HCT116 (cell line): ENCODE measurements around the gene DELE1. TPM values are rescaled to one million over a fixed set of nuclear protein-coding genes. Genes with fewer than 3 reads are reported as not detected.

Experiments
- ATAC-seq: fragments of 200-7000 bp; cut with Tn5 transposase; 2 replicates; pipeline ENCODE4 v1.9.1; 2020; ENCODE audit warnings: mild to moderate bottlenecking, moderate library complexity
- BruUV-seq: library from RNA; stranded (reverse); fragments of 400-500 nt; replicated peaks from 2 replicates; lab custom pipeline; 2021; lab: Mats Ljungman, UMichigan
- CTCF ChIA-PET: fragments of 300-600 bp; sonication (Branson Sonifier 250); formaldehyde crosslinking; loops from one replicate; lab custom pipeline; 2021; ENCODE audit warnings: antibody characterized with exemption; lab: Charles Lee
- POLR2A ChIA-PET: fragments of 300-600, 350-600 bp; sonication (Branson Sonifier 250); formaldehyde crosslinking; loops from one replicate; lab custom pipeline; 2021; ENCODE audit warnings: antibody characterized with exemption; lab: Charles Lee
- RAD21 ChIA-PET, 2 experiments: fragments of 300-600 bp; sonication (Branson Sonifier 250); formaldehyde crosslinking; loops; one replicate each; lab custom pipeline; 2023; ENCODE audit warnings: low total read pairs in 2 of 2; ENCODE audit not compliant: uncharacterized antibody in 2 of 2, unreplicated experiment in 2 of 2, low non-redundant PET in 1 of 2; lab: Charles Lee
- DNase-seq: peaks from one replicate; pipeline ENCODE4 v3.0.0-alpha.2; 2010; ENCODE audit warnings: low read depth, low spot score
- H2AFZ ChIP-seq: fragments of 200-600 bp; shearing (Covaris generic), sonication (generic); 2 replicates; pipeline ENCODE4 v1.6.1; 2017; ENCODE audit warnings: low read depth, mixed run types, mixed read lengths, antibody characterized with exemption, low read length; ENCODE audit not compliant: poor library complexity, severe bottlenecking
- H3K27ac ChIP-seq: 2 replicates; pipeline ENCODE4 v1.5.1; 2012; ENCODE audit warnings: low read depth, low read length
- H3K27me3 ChIP-seq: fragments of 200-600 bp; sonication (generic); 2 replicates; pipeline ENCODE4 v1.6.1; 2016; ENCODE audit warnings: mixed run types, low read length, mixed read lengths; ENCODE audit not compliant: insufficient read depth
- H3K36me3 ChIP-seq, 2 experiments: fragments of 200-500 bp in 1 of 2; fragments of 200-600 bp in 1 of 2; sonication (Bioruptor generic) in 1 of 2; sonication (generic) in 1 of 2; 2 replicates each; pipeline versions ENCODE4 v1.5.1 to v1.6.1; 2014 to 2016; ENCODE audit warnings: low read length in 2 of 2, inconsistent platforms in 1 of 2, mixed read lengths in 1 of 2, mixed run types in 1 of 2; ENCODE audit not compliant: insufficient read depth in 2 of 2, control insufficient read depth in 1 of 2
- H3K4me1 ChIP-seq, 2 experiments: fragments of 200-600 bp in 1 of 2; sonication (generic) in 1 of 2; 2 replicates each; pipeline versions ENCODE4 v1.5.1 to v1.6.1; 2012 to 2017; ENCODE audit warnings: low read length in 2 of 2, inconsistent platforms in 1 of 2, mild to moderate bottlenecking in 1 of 2, mixed read lengths in 1 of 2, mixed run types in 1 of 2, moderate library complexity in 1 of 2; ENCODE audit not compliant: insufficient read depth in 2 of 2, control insufficient read depth in 1 of 2
- H3K4me2 ChIP-seq: fragments of 200-600 bp; sonication (generic); 2 replicates; pipeline ENCODE4 v1.6.1; 2017; ENCODE audit warnings: mixed run types, low read length, mixed read lengths
- H3K4me3 ChIP-seq, 2 experiments: fragments of 200-600 bp in 1 of 2; sonication (generic) in 1 of 2; replicated peaks in 1 of 2; 2 replicates each; pipeline ENCODE4 v1.5.1; 2011 to 2016; ENCODE audit warnings: low read length in 2 of 2, control low read depth in 1 of 2, low read depth in 1 of 2, mild to moderate bottlenecking in 1 of 2, mixed read lengths in 1 of 2, mixed run types in 1 of 2
- H3K79me2 ChIP-seq: fragments of 200-600 bp; sonication (generic); 2 replicates; pipeline ENCODE4 v1.6.1; 2017; ENCODE audit warnings: mild to moderate bottlenecking, mixed run types, low read length, moderate library complexity, mixed read lengths; ENCODE audit not compliant: insufficient read depth
- H3K9ac ChIP-seq: fragments of 200-600 bp; sonication (generic); 2 replicates; pipeline ENCODE4 v1.6.1; 2016; ENCODE audit warnings: low read length, mixed read lengths
- H3K9me2 ChIP-seq: fragments of 200-600 bp; sonication (generic), shearing (Covaris generic); 2 replicates; pipeline ENCODE4 v1.6.1; 2017; ENCODE audit warnings: mixed run types, mild to moderate bottlenecking, moderate library complexity; ENCODE audit not compliant: insufficient read depth
- H3K9me3 ChIP-seq, 2 experiments: fragments of 200-500 bp in 1 of 2; fragments of 200-600 bp in 1 of 2; sonication (Bioruptor generic) in 1 of 2; sonication (generic) in 1 of 2; 2 replicates each; pipeline ENCODE4 v1.6.1; 2014 to 2017; ENCODE audit warnings: low read length in 2 of 2, mixed read lengths in 2 of 2, inconsistent platforms in 1 of 2, low read depth in 1 of 2, mild to moderate bottlenecking in 1 of 2, mixed run types in 1 of 2, moderate library complexity in 1 of 2; ENCODE audit not compliant: control insufficient read depth in 1 of 2, insufficient read depth in 1 of 2
- H4K20me1 ChIP-seq: fragments of 200-600 bp; sonication (generic), shearing (Covaris generic); 2 replicates; pipeline ENCODE4 v1.6.1; 2017; ENCODE audit warnings: mixed run types, mild to moderate bottlenecking, moderate library complexity; ENCODE audit not compliant: insufficient read depth
- CTCF ChIP-seq, 3 experiments: fragments of 200-600 bp in 1 of 3; sonication (generic) in 1 of 3; IDR thresholded peaks in 2 of 3; conservative IDR thresholded peaks in 1 of 3; 2 replicates each; pipeline ENCODE4 v1.5.1; 2012 to 2017; ENCODE audit warnings: low read depth in 2 of 3, low read length in 2 of 3, antibody characterized with exemption in 1 of 3, borderline replicate concordance in 1 of 3, control low read depth in 1 of 3, mild to moderate bottlenecking in 1 of 3, mixed read lengths in 1 of 3, mixed run types in 1 of 3, moderate library complexity in 1 of 3; ENCODE audit not compliant: insufficient read depth in 1 of 3
- EGR1 ChIP-seq: IDR thresholded peaks from 2 replicates; pipeline ENCODE4 v1.6.1; 2012; ENCODE audit warnings: low read depth
- ELF1 ChIP-seq: IDR thresholded peaks from 2 replicates; pipeline ENCODE4 v1.6.1; 2012; ENCODE audit warnings: low read depth, borderline replicate concordance
- EZH2 ChIP-seq: fragments of 200-600 bp; sonication (generic); IDR thresholded peaks from 2 replicates; pipeline ENCODE4 v1.6.1; 2017; ENCODE audit warnings: antibody characterized with exemption, mixed run types
- FOSL1 ChIP-seq: IDR thresholded peaks from 2 replicates; pipeline ENCODE4 v1.6.1; 2012; ENCODE audit warnings: low read depth
- RAD21 ChIP-seq: IDR thresholded peaks from 2 replicates; pipeline ENCODE4 v1.6.1; 2012; ENCODE audit warnings: low read depth, mild to moderate bottlenecking
- SIN3A ChIP-seq: IDR thresholded peaks from 2 replicates; pipeline ENCODE4 v1.6.1; 2012; ENCODE audit warnings: low read depth
- SRF ChIP-seq: IDR thresholded peaks from 2 replicates; pipeline ENCODE4 v1.6.1; 2012; ENCODE audit warnings: low read depth
- YY1 ChIP-seq: IDR thresholded peaks from 2 replicates; pipeline ENCODE4 v1.6.1; 2011; ENCODE audit warnings: low read length, low read depth, moderate library complexity, mild to moderate bottlenecking; ENCODE audit not compliant: insufficient replicate concordance; ENCODE audit errors: extremely low read depth
- ZBTB33 ChIP-seq: IDR thresholded peaks from 2 replicates; pipeline ENCODE4 v1.6.1; 2011; ENCODE audit warnings: mild to moderate bottlenecking, low read length, moderate library complexity; ENCODE audit not compliant: insufficient replicate concordance; ENCODE audit errors: extremely low read depth
- ZNF274 ChIP-seq: fragments of 200-500 bp; sonication (Bioruptor generic); IDR thresholded peaks from 2 replicates; pipeline ENCODE4 v1.6.1; 2014; ENCODE audit warnings: mild to moderate bottlenecking, low read depth, low read length, inconsistent platforms
- intact Hi-C: fragments of 100-400 bp; cut with micrococcal nuclease; formaldehyde crosslinking; loops from 2 replicates; pipeline ENCODE4 v1.10.0; 2022
- total RNA-seq: library from RNA; stranded (reverse); gene quantifications from one replicate; pipeline ENCODE4 v1.2.1, GENCODE V29; 2021; ENCODE audit not compliant: unreplicated experiment

The DELE1 gene
- total RNA-seq, 1 experiment from 2014 or later, result 74.1 TPM

- TF ChIP-seq ELF1, result no peak
- TF ChIP-seq RAD21, result no peak
- TF ChIP-seq YY1, result no peak
- no peak for TF ChIP-seq SRF
- no peak for TF ChIP-seq ZNF274
- TF ChIP-seq SIN3A, result no peak
These were observed 50.4 kb downstream of the DELE1 start (continued) for GRCh38 chr5:141973871-141974595.

- no peak for DNase-seq
These were observed 52.5 kb downstream of the DELE1 start for GRCh38 chr5:141976176-141976575.

More at GRCh38 chr5:141976176-141976575, 52.5 kb downstream of the DELE1 start:
- no peak for ATAC-seq
- ChIA-PET POLR2A (no interaction called here), CTCF (interaction anchor here (1.2 to 2.4 kb wide), 3 partner anchors 15 to 284 kb away, joined by 3 to 7 read pairs (median 4); no protein-coding TSS in a partner anchor), RAD21 (interaction anchor here in 1 of 2 experiments (0.7 kb wide), 1 partner anchor 283 kb away, joined by 3 read pairs; no protein-coding TSS in a partner anchor)
- no TSS peak for BruUV-seq
- peaks cover 6% of the 10 kb centered on the region; the same call in 1 of the 2 replicates for H3K79me2 ChIP-seq
- TF ChIP-seq SIN3A (no peak), EGR1 (no peak), ELF1 (no peak), RAD21 (no peak), EZH2 (no peak), ZBTB33 (no peak), CTCF (IDR thresholded peaks at IDR 0.05 in 2 of 3, conservative IDR thresholded peaks at IDR 0.05 in 1 of 3; ENCODE audit: borderline replicate concordance in 1 of 3, insufficient read depth in 1 of 3, low read depth in 2 of 3, low read length in 2 of 3) (no peak), FOSL1 (no peak), SRF (no peak)
- H3K27me3 ChIP-seq, result no peaks in the 10 kb centered on the region
- no peaks in the 10 kb centered on the region for H3K9me2 ChIP-seq
- intact Hi-C loops, result no loop called here
- no peak overlapping the region for H3K9ac ChIP-seq
- H3K27ac ChIP-seq, result no peak overlapping the region
- no peaks in the 10 kb centered on the region for H3K9me3 ChIP-seq
- no peak overlapping the region for H2AFZ ChIP-seq
- no peaks in the 10 kb centered on the region for H3K4me1 ChIP-seq
- no peak overlapping the region for H3K4me3 ChIP-seq
- H3K36me3 ChIP-seq, result peaks cover 36% of the 10 kb centered on the region in 2 experiments
- H4K20me1 ChIP-seq, result no peaks in the 10 kb centered on the region
- H3K4me2 ChIP-seq, result no peak overlapping the region
